Stimulated activated CD8-positive, alpha-beta memory T cell treated with anti-CD3 and anti-CD28 coated beads, Interleukin-2, amount 100 ng/mL, for 48 hours (primary cell): ENCODE measurements around the gene HLA-DPB1.
"Not testable (repeated sequence)": the region's sequence is repeated elsewhere in the genome, so short reads cannot be mapped to it uniquely, and the experiment has no call there.

ENCODE experiments used
- DNase-seq, 2 donors: peaks; one replicate each; pipeline ENCODE4 v3.0.0-alpha.2; 2020; ENCODE audit warnings: low read depth in 2 of 2

HLA-DPB1 gene

DNA sequence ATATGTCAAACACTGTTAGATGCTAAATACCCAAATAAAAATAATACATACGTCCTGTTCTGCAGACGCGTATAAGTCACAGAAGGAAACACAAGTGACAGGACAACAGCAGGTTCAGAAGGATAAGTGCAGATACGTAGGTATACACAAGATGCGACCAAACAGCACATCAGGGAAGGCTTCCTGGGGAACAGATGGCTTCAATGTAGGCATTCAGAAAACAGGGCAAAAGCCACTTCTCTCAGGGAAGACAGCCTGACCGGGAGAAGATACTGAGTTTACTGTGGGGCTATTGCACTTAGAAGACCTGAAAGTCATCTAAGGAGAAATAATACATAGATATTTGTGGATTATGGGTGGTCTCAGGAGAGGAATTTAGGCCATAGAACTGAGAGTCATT, 4.2 kb upstream of the HLA-DPB1 start:
- no peak for DNase-seq

DNA sequence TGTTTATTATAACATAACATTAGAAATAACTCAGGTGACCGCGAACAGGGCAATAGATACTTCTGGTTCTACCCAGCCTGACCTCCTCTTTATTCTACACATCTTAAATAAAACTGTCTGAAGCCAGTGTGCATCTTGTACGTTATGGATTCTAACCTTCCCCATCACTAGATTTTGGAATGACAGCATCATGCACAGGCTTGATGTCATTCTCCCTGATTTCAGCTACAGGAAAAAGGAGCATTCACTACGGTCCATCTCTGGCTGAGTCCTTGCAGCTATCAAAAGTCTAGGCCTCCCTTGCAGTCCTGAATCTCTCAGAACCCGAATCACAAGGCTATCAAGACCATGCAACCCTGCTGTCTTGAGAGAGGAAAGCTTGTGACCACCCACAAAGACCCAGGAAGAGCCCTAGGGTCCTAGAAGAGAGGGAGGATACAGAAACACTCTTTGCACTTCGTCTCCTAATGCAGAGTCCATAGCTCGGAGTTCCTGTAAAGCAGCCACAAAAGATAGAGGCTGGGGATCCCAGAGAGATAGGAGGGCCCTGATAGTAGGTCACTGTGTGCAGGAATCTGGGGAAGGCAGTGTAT, 3.2 kb upstream of the HLA-DPB1 start:
- DNase-seq, result no peak

DNA sequence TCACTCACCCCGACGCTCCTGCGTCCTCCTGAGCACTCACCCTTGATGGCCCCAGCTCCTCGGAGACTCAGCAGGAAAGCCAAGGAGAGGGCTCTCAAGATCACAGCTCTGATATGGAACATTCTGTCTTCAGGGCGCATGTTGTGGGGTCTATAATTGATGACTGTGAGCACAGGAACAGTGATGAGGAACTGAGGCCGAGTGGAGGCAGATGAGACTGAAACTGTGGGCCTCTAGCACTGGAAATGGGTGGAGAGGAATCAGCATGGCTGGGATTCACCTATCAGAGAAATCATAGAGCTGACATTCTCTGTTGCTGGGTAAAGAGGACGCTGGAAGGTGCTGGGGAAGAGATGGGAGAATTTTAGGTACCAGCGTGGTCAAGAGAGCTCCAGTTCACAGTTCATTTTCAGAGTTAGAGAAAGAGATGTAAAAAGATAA, 2.3 kb upstream of the HLA-DPB1 start, which contains the start of gene HLA-DPA1:
Gene HLA-DPA1 (minus strand): TSS at position 219 of the 441 bp plus-strand sequence.
- DNase-seq, result no peak

DNA sequence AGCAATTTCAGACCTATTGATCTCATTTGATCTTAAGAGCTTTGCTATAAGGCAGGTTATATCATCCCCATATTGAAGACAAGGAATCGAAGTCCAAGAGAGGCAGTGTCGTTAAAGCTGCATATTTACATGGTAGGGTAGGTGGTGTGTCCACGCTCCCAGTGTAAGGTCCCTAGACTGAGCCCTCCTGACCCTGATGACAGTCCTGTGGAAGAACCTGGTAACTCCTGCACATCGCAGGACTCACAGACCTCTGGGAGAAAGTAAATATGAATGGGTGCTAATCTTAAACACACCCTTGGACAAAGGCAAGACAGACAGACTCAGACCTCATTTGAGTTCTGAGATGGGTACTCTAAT, 602 bp upstream of the HLA-DPB1 start:
- DNase-seq, result no peak

DNA sequence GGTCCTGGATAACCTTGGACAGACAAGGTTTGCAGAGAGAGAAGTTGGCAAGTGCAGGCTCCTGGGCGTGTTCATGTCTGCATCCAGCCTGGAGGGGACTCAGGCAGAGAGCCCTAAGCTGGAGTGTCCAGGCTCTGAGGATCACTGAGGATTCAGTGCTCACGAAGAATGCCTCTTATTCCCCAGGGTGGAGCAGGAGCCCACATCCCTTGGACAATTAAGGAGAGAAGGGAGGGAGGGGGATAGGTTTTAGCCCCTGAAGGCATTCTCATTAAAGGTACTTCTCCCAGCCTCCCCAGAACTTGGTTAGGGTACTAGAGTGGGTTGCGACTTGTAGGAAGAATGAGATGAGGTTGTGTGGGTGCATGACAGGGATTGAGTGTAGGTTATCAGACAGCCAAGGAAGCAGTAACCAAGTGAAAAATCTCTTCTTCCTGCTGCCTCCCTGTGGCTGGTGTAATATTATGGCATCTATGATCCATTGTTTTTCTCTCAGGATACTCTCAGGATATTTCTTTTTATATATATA, 680 bp downstream of the HLA-DPB1 start:
- no peak for DNase-seq

DNA sequence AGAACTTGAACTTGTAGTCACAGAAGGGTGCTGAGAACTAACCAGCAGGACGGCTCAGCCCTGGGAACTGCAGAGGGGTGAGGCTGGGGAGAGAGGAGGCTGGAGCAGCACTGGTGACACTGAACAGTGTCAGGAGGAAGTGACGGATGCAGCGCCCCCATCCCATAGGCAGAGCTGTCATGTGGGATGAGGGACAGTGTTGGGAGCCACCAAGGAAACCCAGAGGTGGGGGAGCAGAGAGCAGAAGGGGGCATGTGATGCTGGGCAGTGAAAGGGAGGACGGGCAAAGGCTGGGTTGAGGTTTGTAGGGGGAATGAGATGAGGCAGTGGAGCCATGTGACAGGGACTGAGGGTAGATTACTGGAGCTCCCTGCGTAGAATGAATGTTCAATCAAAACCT, 2.1 kb downstream of the HLA-DPB1 start:
- no peak for DNase-seq

DNA sequence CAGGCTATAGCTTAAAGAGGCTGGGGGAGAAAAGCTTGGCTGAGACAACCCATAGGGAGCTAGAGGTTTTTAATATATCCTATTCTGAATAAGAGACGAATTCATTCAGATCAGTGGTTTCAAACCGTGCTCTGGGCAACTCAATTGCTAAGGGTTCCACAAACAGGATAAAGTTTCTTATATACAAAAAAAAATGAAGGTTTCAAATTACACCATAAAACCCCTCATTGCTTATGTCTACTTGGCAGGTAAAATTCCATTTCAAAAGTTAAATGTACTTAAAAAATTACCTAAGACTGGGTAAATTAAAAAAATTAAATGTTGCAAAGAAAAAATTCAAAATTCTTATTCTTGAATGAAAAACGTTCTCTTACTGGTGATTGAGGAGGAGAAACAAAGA, 2.7 kb downstream of the HLA-DPB1 start:
- no peak for DNase-seq

DNA sequence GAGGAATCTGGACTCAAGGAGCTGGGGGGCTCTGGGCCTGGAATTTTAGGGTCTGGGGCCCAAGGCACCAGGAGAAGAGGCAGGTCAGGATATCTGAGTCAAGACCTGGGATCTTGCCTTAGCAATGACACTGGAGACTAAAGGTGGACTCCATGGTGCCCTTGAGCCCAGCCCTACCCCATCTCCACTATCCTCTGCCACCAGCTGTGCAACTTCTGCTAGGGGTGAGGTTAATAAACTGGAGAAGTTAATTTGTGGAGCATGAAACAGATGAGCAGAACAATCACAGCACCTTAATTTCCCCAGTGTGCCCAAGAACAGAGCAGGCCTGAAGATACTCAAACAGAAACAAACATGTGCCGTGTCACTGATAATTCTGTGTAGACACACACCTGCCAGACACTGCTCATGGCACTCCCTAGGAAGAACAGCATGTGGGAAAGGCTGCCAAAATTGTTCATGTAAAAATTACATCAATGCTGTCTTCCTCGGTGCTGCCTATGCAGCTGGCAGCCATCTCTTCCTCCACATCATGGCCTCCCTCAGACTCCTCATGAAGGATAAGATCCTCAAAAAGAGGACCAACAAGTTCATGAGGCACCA, 3.2 kb downstream of the HLA-DPB1 start:
- DNase-seq, result no peak

DNA sequence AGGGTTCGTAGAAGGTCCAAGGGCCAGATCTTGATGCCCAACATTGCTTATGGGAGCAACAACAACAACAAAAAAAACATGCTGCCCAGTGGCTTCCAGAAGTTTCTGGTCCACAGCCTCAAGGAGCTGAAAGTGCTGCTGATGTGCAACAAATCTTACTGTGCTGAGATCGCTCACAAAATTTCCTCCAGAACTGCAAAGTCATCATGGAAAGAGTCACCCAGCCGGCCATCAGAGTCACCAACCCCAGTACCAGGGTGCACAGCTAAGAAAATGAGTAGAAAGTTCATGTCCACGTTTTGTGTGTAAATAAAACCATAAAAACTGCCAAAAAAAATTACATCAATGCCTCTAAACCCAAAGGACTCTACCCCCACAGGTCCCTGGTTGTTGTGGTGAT, 3.8 kb downstream of the HLA-DPB1 start:
- no peak for DNase-seq

DNA sequence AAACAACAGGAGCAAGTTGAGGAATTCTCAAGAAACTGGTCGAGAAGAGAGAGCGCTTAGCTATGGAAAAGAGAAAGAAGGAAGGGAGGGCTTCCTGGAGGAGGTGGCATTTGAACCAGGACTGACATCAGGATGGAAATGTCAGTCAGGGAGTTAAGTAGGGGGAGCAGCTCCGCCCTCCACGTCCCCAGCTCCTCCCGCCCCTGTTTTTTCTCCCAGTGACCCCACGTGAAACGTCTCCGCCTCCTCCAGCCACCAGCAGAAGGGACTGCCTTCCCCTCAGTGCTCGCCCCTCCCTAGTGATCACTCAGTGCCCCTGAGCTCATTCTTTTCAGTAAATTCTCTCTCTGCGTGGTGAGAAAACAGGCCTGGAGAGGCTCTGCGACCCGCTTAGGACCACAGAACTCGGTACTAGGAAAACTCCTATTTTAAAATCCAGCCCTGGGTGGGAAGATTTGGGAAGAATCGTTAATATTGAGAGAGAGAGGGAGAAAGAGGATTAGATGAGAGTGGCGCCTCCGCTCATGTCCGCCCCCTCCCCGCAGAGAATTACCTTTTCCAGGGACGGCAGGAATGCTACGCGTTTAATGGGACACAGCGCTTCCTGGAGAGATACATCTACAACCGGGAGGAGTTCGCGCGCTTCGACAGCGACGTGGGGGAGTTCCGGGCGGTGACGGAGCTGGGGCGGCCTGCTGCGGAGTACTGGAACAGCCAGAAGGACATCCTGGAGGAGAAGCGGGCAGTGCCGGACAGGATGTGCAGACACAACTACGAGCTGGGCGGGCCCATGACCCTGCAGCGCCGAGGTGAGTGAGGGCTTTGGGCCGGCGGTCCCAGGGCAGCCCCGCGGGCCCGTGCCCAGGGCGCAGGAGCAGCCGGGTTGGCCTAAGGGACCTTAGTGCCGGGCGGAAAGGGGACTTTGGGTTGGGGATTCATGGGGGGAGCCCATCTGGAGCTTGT, 4.6 kb downstream of the HLA-DPB1 start:
- DNase-seq, result no peak

DNA sequence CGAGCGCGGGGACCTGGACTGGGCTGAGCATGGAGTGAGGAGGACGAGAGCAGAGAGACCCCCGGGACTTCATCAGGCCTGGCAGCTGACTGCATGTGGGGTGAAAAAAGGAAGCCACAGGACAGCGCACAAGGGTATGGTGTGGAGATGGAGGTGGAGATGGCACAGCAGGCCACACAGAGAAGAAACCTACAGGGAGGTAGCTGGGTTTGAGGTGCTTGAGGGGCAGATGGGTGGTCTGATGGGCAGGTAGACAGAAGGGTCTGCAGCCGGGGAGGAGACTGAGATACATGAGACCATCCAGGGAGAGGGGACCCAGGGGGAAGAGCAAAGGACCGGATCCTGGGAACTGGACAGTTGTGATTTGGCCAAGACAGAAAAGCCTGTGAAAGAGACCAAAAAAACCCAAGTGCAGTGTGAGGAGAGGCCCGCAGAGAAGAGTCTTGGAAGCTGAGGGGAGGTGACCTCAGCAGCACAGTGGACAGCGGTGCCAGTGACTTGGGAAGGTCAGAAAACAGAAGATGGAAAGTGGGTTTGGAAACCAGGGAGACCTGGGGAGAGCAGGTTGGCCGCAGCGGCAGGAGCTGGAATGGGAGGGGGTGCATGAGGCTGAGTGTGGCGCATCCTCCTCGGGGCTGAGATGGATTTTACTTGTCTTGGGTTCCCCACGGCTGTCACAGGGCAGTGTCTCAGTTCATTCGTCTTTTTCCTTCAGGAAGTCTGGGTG, 5.5 kb downstream of the HLA-DPB1 start:
- DNase-seq, result no peak

DNA sequence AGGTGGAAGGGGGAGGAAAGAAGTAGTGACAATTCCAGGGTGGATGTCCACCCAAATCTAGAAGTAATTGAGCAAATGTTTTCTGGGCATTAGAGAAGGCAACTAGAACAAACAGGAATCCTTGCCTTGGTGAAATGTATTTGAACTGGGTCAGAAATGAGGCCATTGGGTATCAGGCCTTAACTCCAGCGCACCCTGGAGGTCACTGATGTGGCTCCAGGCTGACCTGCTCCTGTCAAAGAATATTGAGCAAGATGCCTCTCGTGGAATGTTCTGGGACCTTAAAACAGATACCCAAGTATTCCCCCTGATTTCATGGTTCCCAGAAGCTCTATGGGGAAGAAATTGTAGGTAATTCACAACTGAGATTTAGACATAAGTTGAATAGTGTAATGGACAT, 6.9 kb downstream of the HLA-DPB1 start:
- DNase-seq, result no peak

DNA sequence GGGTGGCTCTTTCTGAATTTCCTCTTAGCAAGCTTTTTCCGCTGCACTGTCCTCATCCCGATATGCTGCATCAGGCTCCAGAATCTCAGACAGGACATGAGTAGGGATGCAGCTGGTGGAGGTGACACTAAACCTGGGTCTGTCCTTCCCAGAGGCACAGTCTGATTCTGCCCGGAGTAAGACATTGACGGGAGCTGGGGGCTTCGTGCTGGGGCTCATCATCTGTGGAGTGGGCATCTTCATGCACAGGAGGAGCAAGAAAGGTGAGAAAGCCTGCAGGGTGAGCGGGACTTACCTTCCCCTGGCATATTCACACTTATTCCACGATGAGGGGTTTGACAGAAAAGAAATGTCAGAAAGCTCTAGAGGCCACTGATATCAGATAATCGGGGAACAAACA, 9.8 kb downstream of the HLA-DPB1 start:
- no peak for DNase-seq

DNA sequence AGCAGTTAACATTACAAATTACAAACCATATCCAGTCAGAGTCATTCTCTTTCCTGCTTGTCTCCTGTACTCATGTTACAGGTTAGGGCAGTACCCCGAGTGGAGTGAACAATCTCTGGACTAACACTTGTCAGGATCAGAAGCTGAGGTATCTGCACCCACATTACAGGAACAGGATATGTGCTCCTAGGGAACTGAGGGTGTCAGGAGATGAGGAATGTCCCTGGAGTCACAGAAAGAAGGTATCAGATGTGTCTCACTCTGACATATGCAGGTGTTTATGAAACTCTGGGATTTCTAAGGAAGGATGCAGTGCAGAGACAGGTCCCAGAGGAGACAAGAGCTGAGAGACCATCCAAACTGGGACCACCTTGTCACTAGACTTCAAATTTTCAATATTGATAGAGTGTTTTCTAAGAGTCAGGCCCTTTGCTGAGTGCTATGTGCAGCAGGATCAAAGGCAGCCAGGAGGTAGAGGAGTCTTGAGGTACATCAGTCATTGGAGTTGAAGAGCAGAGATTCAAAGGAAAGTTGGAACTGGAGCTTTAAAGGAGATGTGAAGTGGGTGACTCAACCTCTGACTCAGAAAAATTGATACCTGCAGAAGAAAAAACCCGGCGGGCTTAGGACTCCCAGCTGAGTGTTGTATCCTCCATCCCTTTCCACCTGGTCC, 12.6 kb downstream of the HLA-DPB1 start:
- DNase-seq, result no peak

DNA sequence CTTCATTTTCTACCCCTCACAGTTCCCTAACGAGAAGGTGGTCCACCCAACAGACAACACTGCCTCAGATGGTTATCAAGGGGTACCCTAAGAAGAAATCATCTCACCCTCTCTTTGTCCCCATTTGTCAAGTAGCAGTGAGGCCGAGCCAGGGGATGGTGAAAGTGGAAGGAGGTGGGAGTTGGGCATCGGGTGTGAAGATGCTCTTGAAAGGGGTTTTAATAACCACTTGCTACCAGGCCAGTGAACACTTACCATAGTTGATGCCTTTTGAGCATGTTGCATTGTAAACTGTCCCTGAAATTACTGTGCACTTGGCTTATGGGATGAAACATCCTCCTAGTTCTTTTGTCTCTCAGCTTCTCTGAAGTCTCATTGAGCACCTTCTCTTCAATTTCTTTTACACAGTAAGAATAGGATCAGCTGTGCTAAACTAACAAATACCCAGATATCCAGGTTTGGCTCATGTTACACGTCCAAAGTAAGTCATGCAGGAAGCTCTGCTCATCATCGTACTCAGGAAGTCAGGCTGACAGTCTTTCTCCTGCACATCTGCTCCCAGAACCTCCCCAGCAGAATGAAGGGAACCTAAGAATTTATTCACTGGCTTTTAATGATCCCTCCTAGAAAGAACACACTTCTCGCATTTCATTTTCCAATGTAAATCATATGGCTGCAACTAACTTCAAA, 13.3 kb downstream of the HLA-DPB1 start:
- no peak for DNase-seq

DNA sequence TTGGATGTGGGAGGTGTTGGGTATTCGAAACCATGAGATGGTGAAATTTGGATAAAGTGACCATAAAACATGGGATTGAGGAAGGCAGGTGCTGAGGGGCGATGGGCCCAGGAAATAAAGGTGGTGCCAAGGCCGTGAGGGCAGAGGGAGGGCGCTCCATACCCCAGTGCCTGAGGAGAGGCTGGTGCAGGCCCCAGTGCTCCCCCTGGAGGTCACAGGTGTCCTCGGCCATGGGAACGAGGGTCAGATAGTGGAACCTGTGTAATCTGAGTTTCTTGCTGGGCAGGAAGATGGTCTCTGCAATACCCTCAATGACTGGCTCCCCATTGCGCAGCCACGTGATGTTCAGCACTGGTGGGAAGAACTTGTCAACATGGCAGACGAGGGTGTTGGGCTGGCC, 16.2 kb downstream of the HLA-DPB1 start:
- DNase-seq, result peak; percentile 40 to 53

DNA sequence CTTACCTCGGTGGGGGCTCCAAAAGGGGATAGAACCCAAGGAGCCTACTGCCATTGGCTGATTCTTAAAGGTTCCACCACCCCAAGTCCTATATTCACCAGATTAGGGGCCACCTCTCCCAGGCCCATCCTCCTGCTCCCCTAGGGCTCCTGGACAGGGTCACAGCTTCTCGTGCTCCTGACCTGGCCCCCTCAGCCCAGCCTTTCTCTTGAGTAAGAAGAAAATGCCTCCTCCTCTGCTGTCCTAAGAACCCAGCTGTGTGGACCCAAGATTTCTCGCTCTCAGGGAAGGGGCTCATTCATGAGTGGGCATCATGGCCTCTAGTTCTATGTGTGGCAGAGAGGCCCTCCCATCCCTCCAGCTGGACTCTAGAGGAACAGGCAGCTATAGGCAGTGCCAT, 16.6 kb downstream of the HLA-DPB1 start:
- DNase-seq, result no peak

DNA sequence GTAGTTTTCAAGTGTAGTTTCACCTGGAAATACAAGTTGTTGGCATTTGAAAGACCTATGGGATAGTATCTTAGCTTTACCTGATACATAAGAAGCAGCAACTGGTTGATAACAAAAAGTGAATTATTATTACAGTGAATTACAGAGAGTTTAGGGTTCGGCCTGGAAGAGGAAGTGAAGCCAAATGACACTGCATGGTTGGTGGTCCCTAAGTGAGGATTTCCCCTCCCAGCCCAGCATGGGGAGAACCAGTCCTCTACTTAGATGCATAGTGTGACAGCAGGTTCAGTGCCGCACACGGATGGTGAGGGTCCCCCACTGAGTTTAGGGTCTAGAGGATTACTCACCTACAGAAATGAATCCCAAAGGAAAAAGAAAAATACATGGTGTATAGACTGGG, 18.1 kb downstream of the HLA-DPB1 start:
- DNase-seq, result no peak

DNA sequence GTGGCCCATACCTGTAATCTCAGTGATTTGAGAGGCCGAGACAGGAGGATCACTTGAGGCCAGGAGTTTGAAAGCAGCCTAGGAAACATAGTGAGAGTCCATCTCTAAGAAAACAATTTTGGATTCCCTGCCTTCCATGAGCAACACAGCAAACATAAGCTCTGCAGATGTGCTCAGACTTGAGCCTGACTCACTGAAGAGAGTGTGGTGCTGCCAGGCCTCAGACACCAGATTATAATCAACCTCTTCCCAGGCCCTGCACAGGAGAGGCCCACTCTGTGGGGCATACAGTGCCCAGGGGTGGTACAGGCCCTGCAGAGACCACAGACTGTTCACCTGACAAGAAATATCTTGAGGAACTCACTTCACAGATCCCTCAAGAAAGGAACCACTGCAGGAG, 19.9 kb downstream of the HLA-DPB1 start:
- no peak for DNase-seq

DNA sequence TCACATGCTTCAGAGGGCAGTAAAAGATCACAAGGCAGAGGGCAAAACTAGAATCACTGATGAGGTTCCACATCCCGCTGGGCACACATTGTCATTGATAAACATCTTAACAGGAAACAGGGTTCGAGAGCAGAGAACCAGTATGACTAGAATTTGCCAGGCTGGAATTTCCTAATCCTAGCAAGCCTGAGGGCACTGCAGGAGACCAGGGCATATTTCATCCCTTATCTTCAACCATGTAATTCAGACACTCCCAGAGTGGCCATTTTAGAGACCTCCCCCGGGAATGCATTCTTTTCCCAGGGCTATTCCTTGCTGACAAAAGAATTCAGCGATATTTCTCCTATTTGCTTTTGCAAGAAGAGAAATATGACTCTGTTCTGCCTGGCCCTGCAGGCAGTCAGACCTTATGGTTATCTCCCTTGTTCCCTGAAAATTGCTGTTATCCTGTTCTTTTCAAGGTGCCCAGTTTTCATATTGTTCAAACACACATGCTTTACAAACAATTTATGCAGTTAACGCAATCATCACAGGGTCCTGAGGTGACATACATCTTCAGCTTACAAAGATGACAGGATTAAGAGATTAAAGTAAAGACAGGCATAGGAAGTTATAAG, 25.4 kb downstream of the HLA-DPB1 start:
- DNase-seq, result not testable (repeated sequence)
